GM21526 (cell line): ENCODE data around the gene ELAVL4.
"Not testable (repeated sequence)": the region's sequence is repeated elsewhere in the genome, so short reads cannot be mapped to it uniquely, and the experiment has no call there.

Experiments used
- ATAC-seq: cut with Tn5 transposase; IDR thresholded peaks from one replicate; pipeline ENCODE4 v1.9.1; 2021; ENCODE audit warnings: moderate library complexity; ENCODE audit not compliant: unreplicated experiment, low FRiP score

Gene ELAVL4

GRCh38 chr1:50112193-50112592 lies 3.5 kb downstream of the ELAVL4 start:
- ATAC-seq = no peak

DNA sequence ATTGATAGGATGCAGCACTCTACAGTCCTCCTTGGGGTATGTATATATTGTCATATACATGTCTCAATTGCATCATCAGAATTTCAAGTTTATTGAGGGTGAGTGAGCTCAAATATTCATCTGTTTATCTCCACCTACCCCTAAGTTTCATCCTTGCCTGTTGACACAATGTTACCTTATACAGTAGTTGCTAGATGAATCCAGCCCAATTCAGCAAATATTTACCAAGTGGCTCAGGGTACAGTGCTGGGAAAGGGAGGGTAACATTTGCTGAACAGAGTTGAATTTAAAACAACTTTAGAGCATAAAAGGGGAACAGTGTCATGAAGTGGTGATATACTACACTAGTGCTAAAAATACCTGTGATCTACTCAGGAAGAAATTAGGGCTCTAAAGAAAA lies 14.4 kb downstream of the ELAVL4 start:
- ATAC-seq = no peak

DNA sequence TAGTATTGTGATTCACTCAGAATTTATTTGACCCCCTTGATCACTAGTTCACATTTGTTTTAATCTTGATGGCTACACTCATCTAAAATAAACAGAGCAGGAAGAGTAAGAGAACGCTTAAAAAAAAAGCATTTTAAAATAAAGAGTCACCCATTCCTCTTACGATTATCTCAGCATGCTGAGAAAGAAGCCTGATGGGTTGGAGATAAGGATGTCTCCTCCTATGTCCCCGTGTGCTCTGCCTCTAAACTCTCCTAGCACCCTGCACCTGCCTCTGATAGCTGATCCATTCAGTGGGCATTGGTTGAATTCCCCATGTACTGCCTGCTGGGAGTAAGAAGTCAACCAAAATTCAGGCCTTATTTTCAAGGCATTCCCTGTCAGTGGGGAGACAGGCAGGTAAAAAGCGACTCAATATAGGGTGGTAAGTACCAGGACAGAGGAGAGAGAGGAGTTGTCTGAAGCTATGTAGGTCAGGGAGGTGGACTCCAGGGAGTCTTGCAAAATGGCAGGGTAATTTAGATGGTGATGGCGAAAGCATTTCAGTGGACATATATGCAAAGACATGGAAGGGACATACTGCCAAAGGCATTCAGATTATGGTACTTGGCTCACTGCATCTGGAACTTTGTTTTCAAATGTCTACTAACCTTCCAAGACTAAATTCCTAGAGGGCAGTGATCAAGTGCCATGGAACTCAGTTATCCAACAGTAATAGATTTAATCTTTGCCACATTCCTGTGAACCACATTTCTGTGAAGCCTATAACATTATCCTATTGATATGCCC lies 18.4 kb downstream of the ELAVL4 start:
- ATAC-seq = no peak

DNA sequence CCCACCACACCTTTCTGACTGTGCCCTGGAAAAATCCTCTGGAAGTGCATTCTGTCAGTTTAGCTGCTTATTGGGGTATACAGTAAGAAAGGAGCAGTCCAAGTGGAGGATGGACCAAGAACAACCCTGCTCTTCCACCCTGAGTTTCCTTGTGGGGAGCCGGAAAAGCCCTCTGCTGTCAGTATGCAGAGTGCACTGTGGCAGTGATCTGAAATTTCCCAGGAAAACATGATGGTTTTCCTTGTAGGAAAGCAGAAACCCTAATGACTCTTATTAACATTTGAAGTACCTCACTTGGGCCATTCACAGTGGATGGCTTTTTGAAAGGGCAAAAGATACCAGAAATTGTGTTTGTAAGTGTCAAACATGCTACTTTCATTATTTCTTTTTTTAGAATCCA lies 20.5 kb downstream of the ELAVL4 start:
- ATAC-seq = no peak

GRCh38 chr1:50132347-50132894 lies 23.7 kb downstream of the ELAVL4 start:
- ATAC-seq = no peak

DNA sequence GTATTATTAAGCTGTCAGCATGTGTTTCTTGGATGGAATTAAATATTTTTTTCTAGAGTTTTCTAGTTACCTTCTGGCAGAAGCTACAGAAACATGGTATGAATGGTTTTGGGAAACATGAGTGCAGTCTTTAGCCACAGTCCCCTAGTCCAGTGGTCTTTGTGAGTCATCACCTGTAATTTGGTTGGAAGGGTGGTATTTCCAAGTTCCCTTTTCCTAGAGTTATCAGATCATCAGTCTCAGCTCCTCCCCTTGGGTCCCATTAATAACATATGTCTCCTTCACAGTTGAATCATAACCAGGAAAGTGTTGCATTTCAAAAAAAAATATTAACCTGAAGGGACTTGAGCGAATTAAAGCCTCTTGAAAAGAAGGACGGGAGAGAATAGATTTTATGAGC lies 27.0 kb downstream of the ELAVL4 start:
- ATAC-seq = no peak

GRCh38 chr1:50139339-50140181 lies 30.8 kb downstream of the ELAVL4 start:
- no peak for ATAC-seq

- ATAC-seq = no peak
Observed at GRCh38 chr1:50140182-50140447, 31.4 kb downstream of the ELAVL4 start.

- ATAC-seq = no peak
Observed at GRCh38 chr1:50147191-50147850, 38.6 kb downstream of the ELAVL4 start.

- ATAC-seq = no peak
Observed at GRCh38 chr1:50148142-50148923, 39.6 kb downstream of the ELAVL4 start.

DNA sequence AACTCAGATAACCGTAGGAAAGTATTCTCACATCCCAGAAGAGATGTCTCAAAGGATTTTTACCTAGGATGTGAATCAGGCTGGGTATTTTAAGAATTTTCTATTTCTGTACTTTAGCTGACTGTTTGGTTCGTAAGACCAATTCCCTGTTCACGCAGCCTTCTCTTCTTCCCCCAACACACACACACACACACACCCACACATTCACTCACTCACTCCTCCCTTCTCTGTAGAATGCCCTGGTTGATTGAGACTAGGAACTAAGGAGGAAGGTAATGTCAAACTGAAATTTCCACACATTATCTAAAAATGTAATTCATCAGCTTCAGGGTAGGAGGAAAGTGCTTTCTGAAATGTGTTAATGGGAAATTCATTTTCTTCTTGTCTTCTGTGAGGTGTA lies 43.5 kb downstream of the ELAVL4 start:
- no peak for ATAC-seq

- ATAC-seq = no peak
Observed at GRCh38 chr1:50155541-50155940, 46.8 kb downstream of the ELAVL4 start.

GRCh38 chr1:50156241-50157010 lies 47.7 kb downstream of the ELAVL4 start:
- ATAC-seq = no peak

DNA sequence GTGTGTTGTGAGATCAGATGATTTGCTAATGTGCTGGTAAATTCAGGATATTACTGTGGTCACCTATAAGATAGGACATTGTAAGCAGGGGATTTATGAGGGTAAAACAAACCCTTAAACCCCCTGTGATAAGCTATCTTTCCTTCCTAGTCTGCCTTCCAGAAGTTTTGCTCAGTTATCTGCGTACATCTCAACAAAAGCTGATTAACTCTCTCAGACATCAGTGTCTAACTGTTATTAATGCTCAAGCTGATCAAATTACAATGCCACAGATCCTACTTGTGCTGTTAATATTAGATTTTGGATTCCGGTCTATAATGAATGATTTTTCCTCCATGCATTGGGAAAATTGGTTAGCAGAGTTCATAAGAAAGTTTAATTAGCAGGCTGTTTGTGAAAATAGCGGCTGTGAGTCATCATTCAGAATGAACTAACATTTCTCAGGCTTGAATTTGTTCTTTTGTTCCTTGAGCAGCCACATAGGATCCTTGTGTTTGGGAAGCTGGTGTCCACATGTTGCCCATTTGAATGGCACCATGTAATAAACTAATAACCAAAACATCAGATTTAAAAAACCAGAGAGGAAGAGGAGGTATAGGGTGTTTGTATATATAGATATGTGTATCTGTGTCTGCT lies 48.7 kb downstream of the ELAVL4 start:
- no peak for ATAC-seq

DNA sequence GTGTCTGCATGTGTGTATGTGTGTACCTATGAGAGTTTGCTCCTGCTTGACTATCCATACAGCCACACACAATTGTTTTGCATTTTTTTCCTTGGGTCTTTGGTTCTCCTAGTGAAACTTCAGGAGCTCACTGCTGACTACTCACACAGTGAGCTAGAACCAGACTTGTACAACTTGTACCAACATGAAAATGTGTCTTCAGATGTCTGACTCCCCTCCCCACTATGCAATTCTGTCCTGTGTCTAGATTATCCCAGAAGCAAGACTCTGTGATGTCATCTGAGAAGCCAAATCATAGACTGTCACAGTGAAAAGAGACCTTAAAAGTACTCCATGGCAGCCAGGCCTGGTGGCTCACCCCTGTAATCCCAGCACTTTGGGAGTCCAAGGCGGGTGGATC lies 49.7 kb downstream of the ELAVL4 start:
- ATAC-seq = no peak

- no peak for ATAC-seq
Observed at GRCh38 chr1:50163680-50164079, 55.0 kb downstream of the ELAVL4 start.

- not testable (repeated sequence) for ATAC-seq
Observed at GRCh38 chr1:50166351-50166750, 57.6 kb downstream of the ELAVL4 start.

DNA sequence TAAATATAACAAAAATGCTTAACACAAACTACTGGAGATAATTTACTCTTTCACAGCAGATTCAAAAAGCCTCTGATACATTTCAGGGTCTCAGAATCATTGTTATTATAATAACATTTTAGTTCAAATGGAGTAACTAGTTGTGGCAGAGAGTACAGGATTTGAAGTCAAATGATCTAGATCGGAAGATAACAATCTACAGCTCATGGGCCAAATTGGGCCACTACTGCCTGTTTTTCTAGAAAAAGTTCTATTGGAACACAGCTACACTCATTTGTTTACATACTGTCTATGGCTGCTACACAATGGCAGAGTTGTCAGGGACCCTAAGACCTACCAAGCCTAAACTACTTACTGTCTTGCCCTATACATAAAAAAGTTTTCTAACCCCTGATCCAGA lies 63.6 kb downstream of the ELAVL4 start:
- ATAC-seq = no peak

DNA sequence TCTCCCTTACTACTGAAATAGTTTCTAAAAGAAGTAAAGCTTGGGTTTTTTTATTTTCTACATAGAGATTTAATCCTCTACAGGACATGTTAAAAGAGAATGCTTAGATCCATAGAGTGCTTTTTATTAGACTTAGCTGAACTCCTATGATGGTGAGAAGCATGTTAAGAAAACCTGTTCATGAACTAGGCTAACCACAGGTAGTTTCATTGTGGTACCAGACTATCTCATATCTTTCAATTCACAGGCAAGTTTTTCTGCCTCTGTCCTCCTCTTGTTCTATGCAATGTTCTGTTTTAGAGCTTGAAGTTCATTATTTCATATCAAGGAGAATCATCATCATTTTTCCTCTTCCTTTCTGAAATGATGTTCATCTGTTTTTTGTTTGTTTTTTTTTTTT lies 65.4 kb downstream of the ELAVL4 start:
- ATAC-seq = no peak
